Endothelial cell of umbilical vein (primary cell): ENCODE data around the gene CHMP3. TPM values are rescaled to one million over a fixed set of nuclear protein-coding genes. Genes with fewer than 3 reads are reported as not detected.

Source experiments
- BruUV-seq: library from RNA; stranded (reverse); fragments of 400-500 nt; replicated peaks from 2 replicates; lab custom pipeline; 2021; lab: Mats Ljungman, UMichigan
- CTCF ChIA-PET: fragments of 300-600, 350-600 bp; sonication (Branson Sonifier 250); formaldehyde crosslinking; loops from one replicate; lab custom pipeline; 2021; ENCODE audit warnings: antibody characterized with exemption, inconsistent platforms; lab: Charles Lee
- POLR2A ChIA-PET: fragments of 300-600, 350-600 bp; sonication (Branson Sonifier 250); formaldehyde crosslinking; loops from one replicate; lab custom pipeline; 2021; ENCODE audit warnings: antibody characterized with exemption, inconsistent platforms; lab: Charles Lee
- DNase-seq: peaks from one replicate; pipeline ENCODE4 v3.0.0-alpha.2; 2011; ENCODE audit warnings: low read depth, low spot score
- FAIRE-seq: peaks from 2 replicates; lab custom pipeline; 2011; peaks lifted over from hg19 to GRCh38; lab: Jason Lieb, UNC
- H2AFZ ChIP-seq: 2 replicates; pipeline ENCODE4 v1.6.0; 2012; ENCODE audit warnings: low read depth, low read length, control low read depth, inconsistent platforms
- H3K27ac ChIP-seq: 2 replicates; pipeline ENCODE4 v1.5.1; 2011; ENCODE audit warnings: low read depth, mild to moderate bottlenecking, control low read depth, low read length, moderate library complexity; ENCODE audit not compliant: insufficient read depth
- H3K27me3 ChIP-seq, 2 experiments: 2 replicates each; pipeline versions ENCODE4 v1.6.0 to v1.6.1; 2011; ENCODE audit warnings: low read length in 2 of 2, mixed read lengths in 1 of 2; ENCODE audit not compliant: control insufficient read depth in 2 of 2, insufficient read depth in 2 of 2
- H3K36me3 ChIP-seq, 2 experiments: 2 replicates in 1 of 2; 3 replicates in 1 of 2; pipeline ENCODE4 v1.5.1; 2011; ENCODE audit warnings: low read length in 2 of 2, mild to moderate bottlenecking in 1 of 2, moderate library complexity in 1 of 2; ENCODE audit not compliant: control insufficient read depth in 2 of 2, insufficient read depth in 2 of 2; ENCODE audit errors: extremely low read depth in 1 of 2
- H3K4me1 ChIP-seq: 3 replicates; pipeline ENCODE4 v1.5.1; 2011; ENCODE audit warnings: mild to moderate bottlenecking, low read length; ENCODE audit not compliant: control insufficient read depth, insufficient read depth; ENCODE audit errors: extremely low read depth
- H3K4me2 ChIP-seq: 2 replicates; pipeline ENCODE4 v1.6.1; 2011; ENCODE audit warnings: low read length, control low read depth, mixed read lengths; ENCODE audit not compliant: insufficient read depth
- H3K4me3 ChIP-seq, 3 experiments: fragments of 200-600 bp in 1 of 3; sonication (generic), shearing (Covaris generic) in 1 of 3; replicated peaks in 1 of 3; 2 replicates each; pipeline ENCODE4 v1.5.1; 2011 to 2016; ENCODE audit warnings: control low read depth in 3 of 3, low read length in 3 of 3, mild to moderate bottlenecking in 2 of 3, inconsistent platforms in 1 of 3, low read depth in 1 of 3, moderate library complexity in 1 of 3; ENCODE audit not compliant: insufficient read depth in 1 of 3
- H3K79me2 ChIP-seq: 2 replicates; pipeline ENCODE4 v1.6.0; 2012; ENCODE audit warnings: low read length, inconsistent platforms; ENCODE audit not compliant: control insufficient read depth, insufficient read depth
- H3K9ac ChIP-seq: replicated peaks from 2 replicates; pipeline ENCODE3; 2011; ENCODE audit warnings: low read length, control low read depth; ENCODE audit not compliant: insufficient read depth; ENCODE audit errors: extremely low read depth
- H3K9me1 ChIP-seq: replicated peaks from 3 replicates; pipeline ENCODE4 v1.6.0; 2011; ENCODE audit warnings: mild to moderate bottlenecking, low read length; ENCODE audit not compliant: control insufficient read depth, insufficient read depth; ENCODE audit errors: extremely low read depth
- H3K9me3 ChIP-seq: replicated peaks from 2 replicates; pipeline ENCODE4 v1.5.1; 2012; ENCODE audit warnings: low read length, inconsistent platforms; ENCODE audit not compliant: control insufficient read depth, insufficient read depth
- H4K20me1 ChIP-seq: replicated peaks from 2 replicates; pipeline ENCODE3; 2011; ENCODE audit warnings: mild to moderate bottlenecking, low read length; ENCODE audit not compliant: control insufficient read depth, insufficient read depth; ENCODE audit errors: extremely low read depth
- CTCF ChIP-seq, 2 donors: IDR thresholded peaks; 1 replicate in 1 of 2; 2 replicates in 1 of 2; pipeline ENCODE4 v1.5.1; 2011; ENCODE audit warnings: low read length in 2 of 2, mild to moderate bottlenecking in 2 of 2, moderate library complexity in 2 of 2, control low read depth in 1 of 2, inconsistent platforms in 1 of 2, low read depth in 1 of 2; ENCODE audit not compliant: insufficient read depth in 1 of 2; ENCODE audit errors: extremely low read depth in 1 of 2
- EZH2 ChIP-seq: IDR thresholded peaks from 2 replicates; pipeline ENCODE4 v1.6.1; 2012; ENCODE audit warnings: borderline replicate concordance, low read depth, mild to moderate bottlenecking, moderate library complexity, low read length, inconsistent platforms; ENCODE audit not compliant: severe bottlenecking
- FOS ChIP-seq: IDR thresholded peaks from 2 replicates; pipeline ENCODE4 v1.6.1; 2011; ENCODE audit warnings: mild to moderate bottlenecking, low read length, moderate library complexity, borderline replicate concordance; ENCODE audit not compliant: insufficient read depth
- GATA2 ChIP-seq: IDR thresholded peaks from 2 replicates; pipeline ENCODE4 v1.7.0; 2011; ENCODE audit warnings: low read depth, mild to moderate bottlenecking, moderate library complexity, mixed read lengths, low read length; ENCODE audit not compliant: insufficient read length, insufficient read depth
- JUN ChIP-seq: IDR thresholded peaks from 2 replicates; pipeline ENCODE4 v1.6.1; 2011; ENCODE audit warnings: borderline replicate concordance, low read depth; ENCODE audit not compliant: insufficient read length, insufficient read depth
- MAX ChIP-seq: IDR thresholded peaks from 2 replicates; pipeline ENCODE4 v1.6.1; 2011; ENCODE audit not compliant: insufficient read depth, insufficient read length
- MYC ChIP-seq: IDR thresholded peaks from one replicate; pipeline ENCODE4 v1.6.1; 2011; ENCODE audit warnings: mild to moderate bottlenecking, low read depth, low read length
- POLR2A ChIP-seq: IDR thresholded peaks from 2 replicates; pipeline ENCODE4 v1.6.1; 2012; ENCODE audit warnings: low read depth, mild to moderate bottlenecking, control low read depth, low read length
- POLR2AphosphoS5 ChIP-seq: IDR thresholded peaks from 2 replicates; pipeline ENCODE4 v1.6.1; 2012; ENCODE audit warnings: low read depth, mild to moderate bottlenecking, control low read depth, low read length, moderate library complexity; ENCODE audit not compliant: insufficient read depth
- dilution Hi-C: fragments of 300-500 bp; cut with MboI; formaldehyde crosslinking; loops from one replicate; pipeline ENCODE4 v1.15.0; 2019; ENCODE audit warnings: low sequenced_read_pairs; ENCODE audit not compliant: extremely low pct_ligation_motif_present
- intact Hi-C: fragments of 100-400 bp; cut with micrococcal nuclease; formaldehyde crosslinking; loops from one replicate; pipeline ENCODE4 v1.10.0; 2022
- polyA plus RNA-seq, 4 experiments: library from polyadenylated mRNA; depleted of rRNA in 3 of 4; stranded (reverse) in 3 of 4; unstranded in 1 of 4; fragments of >200 nt; gene quantifications; 2 replicates each; pipeline versions ENCODE4 v1.2.1 to v1.2.3, GENCODE V29; 2011 to 2012; ENCODE audit warnings: missing spikeins in 1 of 4
- total RNA-seq: library from RNA; stranded (reverse); gene quantifications from 2 replicates; pipeline ENCODE4 v1.2.3, GENCODE V29; 2021

CHMP3 gene
- total and polyA plus RNA-seq, 2 donors (not counting 3 experiments of a cell fraction or from before 2014, with no cell fraction given): 48.1 to 92.2 TPM

- Histone ChIP-seq H2AFZ (no peak overlapping the region), H3K9ac (no peak overlapping the region), H3K27me3 (no peaks in the 10 kb centered on the region), H3K4me3 (no peak overlapping the region), H3K4me2 (no peak overlapping the region), H3K79me2 (no peaks in the 10 kb centered on the region), H3K27ac (no peak overlapping the region), H4K20me1 (no peaks in the 10 kb centered on the region), H3K4me1 (no peaks in the 10 kb centered on the region), H3K36me3 (peaks cover 0 to 13% of the 10 kb centered on the region in 2 experiments), H3K9me1 (no peaks in the 10 kb centered on the region), H3K9me3 (peaks cover 2% of the 10 kb centered on the region)
- dilution Hi-C loops: no loop called here
- POLR2A ChIA-PET: no interaction called here
- BruUV-seq: no TSS peak
- CTCF ChIA-PET: no interaction called here
- intact Hi-C loops: no loop called here
- TF ChIP-seq CTCF (IDR thresholded peaks at IDR 0.05; ENCODE audit: extremely low read depth in 1 of 2, insufficient read depth in 1 of 2, low read depth in 1 of 2, low read length in 2 of 2): no peak
- no peak for TF ChIP-seq MAX
- TF ChIP-seq POLR2A: no peak
- no peak for TF ChIP-seq FOS
- TF ChIP-seq JUN: no peak
- no peak for TF ChIP-seq MYC
- TF ChIP-seq GATA2: no peak
- TF ChIP-seq POLR2AphosphoS5: no peak
- no peak for TF ChIP-seq EZH2
- FAIRE-seq (no peak), DNase-seq (no peak)
Measured at GRCh38 chr2:86499326-86499725, 63.9 kb downstream of the CHMP3 start.
